Measurements from ENCODE around the gene MAL. TPM values are rescaled to one million over a fixed set of nuclear protein-coding genes. Genes with fewer than 3 reads are reported as not detected.

The MAL gene
- total RNA-seq, 6 donors from 2014 or later, result 3.7 to 13.0 (median 5.0) TPM; not detected in 1

GRCh38 chr2:95026471-95027368 is 1.2 kb downstream of the MAL start:
- Histone ChIP-seq H3K4me1 (peaks cover 3 to 25% (median 14%) of the 10 kb centered on the region in 4 donors), H3K36me3 (no peaks in the 10 kb centered on the region), H3K27ac (peak overlapping the region in 1 of 4 donors; percentile 87), H3K4me3 (peak overlapping the region in 3 of 4 donors; percentile 38 to 49 (median 44)), H3K27me3 (peaks cover 0 to 32% (median 13%) of the 10 kb centered on the region in 4 donors), H3K9me3 (no peaks in the 10 kb centered on the region)
- TF ChIP-seq POLR2AphosphoS5 (IDR thresholded peaks at IDR 0.05), result no peak
- no peak for TF ChIP-seq CTCF (IDR thresholded peaks at IDR 0.05)
- no peak for TF ChIP-seq EP300 (IDR thresholded peaks at IDR 0.05)
- TF ChIP-seq POLR2A (IDR thresholded peaks at IDR 0.05), result no peak
- DNase-seq (no peak), ATAC-seq (ENCODE audit: low FRiP score in 2 of 2) (no peak)
- 15 to 18% methylated on average over 31 to 47 of the region's 47 CpGs for WGBS, 2 donors

DNA sequence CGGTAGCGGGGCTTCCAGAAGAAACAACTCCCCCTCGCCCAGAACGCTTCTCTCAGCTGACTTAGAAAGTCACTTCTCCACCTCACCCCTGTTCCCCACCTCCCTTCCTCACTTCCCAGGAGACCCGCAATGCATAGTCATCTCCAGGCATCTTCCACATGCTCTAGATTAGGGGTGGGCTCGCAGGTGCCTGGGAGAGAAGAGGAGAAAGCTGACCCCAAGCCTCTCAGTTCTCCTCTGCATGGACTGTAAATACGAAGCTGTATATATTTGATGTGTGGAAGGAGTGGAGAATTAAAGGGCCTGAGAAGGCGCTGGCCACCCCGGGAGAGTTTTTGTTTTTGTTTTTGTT is 1.8 kb downstream of the MAL start:
- peaks cover 0 to 32% (median 13%) of the 10 kb centered on the region in 4 donors for H3K27me3 ChIP-seq
- no peaks in the 10 kb centered on the region for H3K36me3 ChIP-seq
- ATAC-seq (ENCODE audit: low FRiP score in 2 of 2), result no peak
- no peak overlapping the region for H3K27ac ChIP-seq
- H3K4me1 ChIP-seq, result peaks cover 3 to 23% (median 14%) of the 10 kb centered on the region in 4 donors
- WGBS, 2 donors, result 39 to 43% methylated on average over 9 of the region's 9 CpGs
- H3K4me3 ChIP-seq, result peak overlapping the region in 2 of 4 donors; percentile 44 to 49
- TF ChIP-seq CTCF (IDR thresholded peaks at IDR 0.05) (no peak), EP300 (IDR thresholded peaks at IDR 0.05) (no peak), POLR2A (IDR thresholded peaks at IDR 0.05) (no peak), POLR2AphosphoS5 (IDR thresholded peaks at IDR 0.05) (no peak)
- no peaks in the 10 kb centered on the region for H3K9me3 ChIP-seq
- DNase-seq, result no peak

DNA sequence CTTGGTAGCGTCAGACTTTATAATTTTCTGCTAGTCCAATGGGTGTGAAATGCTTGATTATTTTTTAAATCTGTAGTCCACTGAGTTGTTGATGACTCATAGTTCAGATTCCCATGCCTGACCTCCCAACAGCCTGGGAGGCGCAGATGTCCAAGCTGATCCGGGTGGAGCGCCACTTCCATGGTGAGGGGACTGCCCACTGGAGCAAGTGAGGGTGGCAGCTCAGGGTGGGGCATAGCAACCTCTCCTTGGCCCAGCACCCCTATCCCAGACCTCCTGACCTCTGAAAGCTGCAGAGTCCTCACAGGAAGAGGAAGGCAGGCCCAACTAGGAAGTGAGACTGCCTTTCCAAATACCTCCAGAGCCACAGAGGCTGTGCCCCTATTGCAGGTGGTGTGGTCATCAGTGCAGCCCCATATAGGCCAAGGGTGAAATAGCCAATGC is 4.4 kb downstream of the MAL start:
- Histone ChIP-seq H3K9me3 (no peaks in the 10 kb centered on the region), H3K27ac (no peak overlapping the region), H3K4me3 (no peak overlapping the region), H3K27me3 (peaks cover 0 to 22% (median 13%) of the 10 kb centered on the region in 4 donors), H3K36me3 (no peaks in the 10 kb centered on the region), H3K4me1 (peaks cover under 1 to 18% (median 14%) of the 10 kb centered on the region in 4 donors)
- TF ChIP-seq POLR2A (IDR thresholded peaks at IDR 0.05) (no peak), POLR2AphosphoS5 (IDR thresholded peaks at IDR 0.05) (no peak), EP300 (IDR thresholded peaks at IDR 0.05) (no peak), CTCF (IDR thresholded peaks at IDR 0.05) (no peak)
- no peak for DNase-seq
- 81 to 90% methylated on average over 2 to 4 of the region's 4 CpGs for WGBS, 2 donors
- no peak for ATAC-seq (ENCODE audit: low FRiP score in 2 of 2)

DNA sequence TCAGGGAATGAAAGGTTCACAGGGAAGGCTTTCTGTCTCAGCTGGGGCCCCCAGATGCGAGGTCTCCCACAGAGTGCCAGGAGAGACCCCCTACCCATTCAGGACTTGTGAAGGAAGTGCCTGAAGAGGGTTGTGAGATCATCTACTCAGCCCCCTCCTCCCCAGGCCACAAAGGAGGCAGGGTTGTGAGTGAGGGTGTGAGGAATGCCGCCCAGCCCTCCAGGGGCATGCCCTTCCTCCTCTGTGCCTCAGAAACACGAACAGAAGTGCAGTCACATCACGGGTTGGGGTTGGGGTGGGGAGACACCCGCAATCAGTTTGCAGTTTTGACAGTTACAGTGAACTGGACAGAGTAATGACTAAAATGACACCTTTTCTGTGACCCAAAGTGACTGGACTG is 5.0 kb downstream of the MAL start:
- ATAC-seq (ENCODE audit: low FRiP score in 2 of 2) (no peak), DNase-seq (no peak)
- Histone ChIP-seq H3K9me3 (no peaks in the 10 kb centered on the region), H3K36me3 (no peaks in the 10 kb centered on the region), H3K27ac (no peak overlapping the region), H3K4me3 (no peak overlapping the region), H3K27me3 (peaks cover 0 to 17% (median 9%) of the 10 kb centered on the region in 4 donors), H3K4me1 (peaks cover 0 to 12% (median 12%) of the 10 kb centered on the region in 4 donors)
- no peak for TF ChIP-seq POLR2A (IDR thresholded peaks at IDR 0.05)
- TF ChIP-seq POLR2AphosphoS5 (IDR thresholded peaks at IDR 0.05), result no peak
- TF ChIP-seq EP300 (IDR thresholded peaks at IDR 0.05), result no peak
- no peak for TF ChIP-seq CTCF (IDR thresholded peaks at IDR 0.05)
- 45 to 58% methylated on average over 5 of the region's 5 CpGs for WGBS, 2 donors

Measured in upper lobe of left lung (tissue), 6 donors.